NCI-H1092 treated with DMSO at 0.1 percent for 48 hours (cell line): Measurements from ENCODE around the gene GYPC.
"Not testable (repeated sequence)": the region's sequence is repeated elsewhere in the genome, so short reads cannot be mapped to it uniquely, and the experiment has no call there.

Experiments used
- DNase-seq: peaks from one replicate; lab custom pipeline; 2025; lab: John Stamatoyannopoulos, UW

The GYPC gene

DNA sequence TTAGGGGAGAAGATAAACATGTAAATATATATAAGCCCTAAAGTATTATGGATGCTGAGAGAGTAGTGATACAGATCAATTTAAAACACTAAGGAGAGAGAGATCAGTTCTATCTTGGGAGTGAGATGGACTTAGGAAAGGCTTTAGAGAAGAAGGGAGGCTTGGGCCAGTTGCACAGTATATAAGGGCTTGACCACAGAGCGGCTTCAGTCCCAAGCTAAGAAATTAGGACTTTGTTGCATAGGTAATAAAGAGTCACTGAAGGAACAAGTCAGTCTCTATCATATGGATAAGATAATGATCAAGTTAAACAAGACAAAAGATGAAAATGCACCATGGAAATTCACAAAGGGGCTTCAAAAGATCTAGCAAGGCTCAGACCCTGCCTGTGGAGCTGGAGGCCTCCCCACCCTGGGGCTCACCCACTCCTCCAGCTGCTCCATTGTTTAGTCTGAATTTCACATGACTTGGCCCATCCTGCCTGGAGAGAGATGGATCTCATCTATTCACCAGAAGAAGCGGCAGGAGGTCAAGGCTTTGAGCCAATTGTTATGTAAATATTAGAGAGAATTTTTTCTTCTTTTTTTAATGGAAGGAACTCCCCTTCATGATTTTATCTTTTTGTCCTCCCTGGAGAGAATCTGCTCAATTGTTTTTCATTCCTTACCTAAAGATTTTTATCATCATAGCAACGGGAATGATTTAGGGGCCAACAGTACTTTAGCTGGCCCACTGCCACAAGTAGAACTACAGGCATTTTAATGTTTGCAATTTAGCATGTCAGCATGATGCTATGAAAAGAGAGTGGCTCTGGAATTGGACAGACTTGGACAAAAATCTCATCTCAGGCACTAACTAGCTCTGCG is 44.0 kb downstream of the GYPC start:
- no peak for DNase-seq

DNA sequence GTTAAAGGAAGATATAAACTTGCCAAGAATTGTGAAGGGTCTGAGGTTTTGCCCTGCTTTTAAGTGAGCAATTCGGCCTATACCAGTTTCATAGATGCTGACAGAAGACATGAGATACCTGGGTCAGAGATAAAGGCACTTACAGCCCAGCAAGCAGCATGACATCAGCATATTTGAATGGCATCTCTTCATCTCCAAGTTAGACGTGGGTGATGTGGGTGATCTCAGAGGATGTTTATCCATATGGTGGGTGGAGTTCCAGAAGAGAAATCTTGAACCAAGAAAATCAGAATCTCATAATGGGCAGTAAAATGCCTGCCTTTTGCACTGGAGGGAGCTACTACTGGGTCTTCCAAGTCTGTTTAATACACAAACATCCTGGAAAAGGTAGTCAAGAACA is 44.7 kb downstream of the GYPC start:
- DNase-seq, result no peak

DNA sequence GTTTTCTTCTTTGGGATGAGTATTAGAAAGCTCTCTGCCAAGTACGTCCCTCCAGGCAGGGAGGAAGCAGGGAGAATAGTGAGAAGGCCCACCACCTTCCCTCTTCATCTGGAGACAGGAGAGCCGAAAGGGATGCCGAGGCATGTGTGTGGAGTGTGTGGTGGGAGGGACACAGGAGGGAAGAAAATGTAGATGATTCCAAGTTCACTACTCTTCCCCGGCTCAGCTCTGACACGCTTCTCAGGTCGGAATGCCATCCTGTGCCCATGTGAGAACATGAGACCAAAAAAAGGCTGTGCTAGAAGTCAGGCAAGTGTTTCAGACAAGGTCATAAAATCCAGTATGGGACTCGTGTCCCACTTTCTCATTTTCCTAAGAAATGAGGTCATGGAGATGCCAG is 47.4 kb downstream of the GYPC start:
- DNase-seq, result no peak

DNA sequence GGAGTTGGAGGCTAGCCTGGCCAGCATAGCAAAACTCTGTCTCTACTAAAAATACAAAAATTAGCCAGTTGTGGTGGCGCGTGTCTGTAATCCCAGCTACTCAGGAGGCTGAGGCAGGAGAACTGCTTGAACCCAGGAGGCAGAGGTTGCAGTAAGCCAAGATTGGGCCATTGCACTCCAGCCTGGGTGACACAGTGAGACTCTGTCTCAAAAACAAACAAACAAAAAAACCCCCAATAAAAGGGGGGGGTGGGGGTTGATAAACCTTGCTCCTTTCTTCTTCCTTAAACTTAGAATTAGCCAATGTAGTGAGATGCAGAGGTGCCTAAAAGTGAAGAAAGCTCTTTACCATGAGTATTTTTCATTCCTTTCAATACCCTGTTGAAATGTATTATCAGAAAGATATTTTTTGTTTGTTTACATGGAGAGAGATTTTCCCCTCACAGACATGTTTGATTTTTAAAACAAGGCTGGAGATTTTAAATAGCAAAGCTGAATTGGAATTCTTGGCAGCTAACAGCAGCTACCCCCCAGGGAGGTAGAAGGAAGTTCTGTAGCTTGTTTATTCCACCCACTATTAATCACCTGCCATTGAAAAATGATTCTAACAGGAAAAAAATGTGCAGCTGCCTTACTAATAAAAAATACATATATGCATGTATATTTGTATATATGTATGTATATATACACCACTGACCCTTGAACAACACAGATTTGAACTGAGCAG is 48.6 kb downstream of the GYPC start:
- DNase-seq, result no peak

DNA sequence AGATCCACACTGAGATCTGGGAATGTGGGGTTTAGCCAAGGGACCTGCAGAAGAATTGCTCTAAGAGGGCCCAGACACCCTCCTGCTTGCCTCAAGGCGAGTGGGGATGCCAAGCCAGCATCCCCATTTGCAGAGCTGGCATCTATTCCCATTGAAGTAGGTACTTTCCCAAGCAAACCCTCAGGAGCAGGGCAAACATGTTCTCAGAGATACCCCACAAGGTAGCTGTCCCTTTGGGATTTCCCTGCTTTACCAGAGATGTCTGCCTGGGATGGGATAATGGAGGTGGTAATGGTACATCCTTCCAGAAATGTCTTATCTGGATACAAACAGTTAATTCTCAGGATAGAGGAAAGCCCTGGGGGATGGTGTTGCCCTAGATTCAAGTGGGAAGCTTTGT is 51.2 kb downstream of the GYPC start:
- no peak for DNase-seq

DNA sequence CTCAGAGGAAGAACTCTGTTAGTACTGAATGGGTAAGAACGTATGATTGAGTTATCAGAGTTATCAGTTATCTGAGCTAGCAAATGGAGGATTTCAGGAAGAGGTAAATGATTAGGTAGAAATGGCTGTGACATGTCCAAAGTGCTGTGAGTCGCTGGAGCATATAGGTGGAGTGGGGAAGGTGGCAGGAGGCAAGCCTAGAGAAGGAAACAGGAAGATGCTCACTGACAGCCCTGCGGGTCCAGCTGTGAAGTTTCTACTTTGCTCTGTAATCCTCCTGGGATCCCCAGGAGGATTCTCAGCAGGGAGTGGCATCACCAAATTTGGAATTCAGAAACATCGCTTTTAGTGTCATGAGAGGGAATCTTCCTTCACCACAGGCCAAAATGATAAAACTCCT is 52.0 kb downstream of the GYPC start:
- DNase-seq, result no peak

DNA sequence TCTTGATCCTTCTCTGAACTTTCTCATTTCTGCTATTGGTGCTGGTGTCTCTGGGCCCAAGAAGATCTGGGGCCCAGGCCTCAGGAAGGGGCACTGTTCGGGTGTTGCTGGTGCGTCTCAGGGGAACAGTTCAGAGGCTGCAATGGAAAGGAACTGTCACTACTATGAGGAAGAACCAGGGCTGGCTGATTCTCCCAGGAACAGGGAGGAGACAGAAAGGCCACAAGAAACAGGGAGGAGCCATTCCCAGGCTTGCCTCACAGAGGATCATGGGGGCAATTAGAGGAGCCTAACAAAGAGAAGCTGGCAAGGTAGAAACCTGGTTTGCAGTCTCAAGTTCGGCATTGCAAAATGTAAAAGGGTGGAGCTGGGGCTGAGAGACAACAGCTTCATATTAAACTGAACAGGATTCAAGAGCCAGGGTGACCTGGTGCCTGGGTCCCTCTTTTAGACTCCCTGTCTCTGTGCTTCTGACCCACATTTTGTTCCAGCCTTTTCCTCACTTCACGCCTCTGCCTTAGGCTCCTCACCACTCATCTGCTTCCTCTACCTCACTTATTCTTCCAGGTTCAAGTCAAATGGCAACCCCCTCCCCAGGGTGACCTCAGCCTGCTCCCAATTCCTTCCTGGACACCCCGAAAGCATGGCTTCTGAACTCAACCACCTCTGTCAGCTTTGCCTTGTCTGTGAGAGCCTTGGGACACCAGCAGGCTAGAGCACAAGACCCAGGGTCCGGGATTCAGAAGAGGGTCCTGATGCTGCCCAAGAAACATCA is 58.4 kb downstream of the GYPC start:
- DNase-seq, result no peak

DNA sequence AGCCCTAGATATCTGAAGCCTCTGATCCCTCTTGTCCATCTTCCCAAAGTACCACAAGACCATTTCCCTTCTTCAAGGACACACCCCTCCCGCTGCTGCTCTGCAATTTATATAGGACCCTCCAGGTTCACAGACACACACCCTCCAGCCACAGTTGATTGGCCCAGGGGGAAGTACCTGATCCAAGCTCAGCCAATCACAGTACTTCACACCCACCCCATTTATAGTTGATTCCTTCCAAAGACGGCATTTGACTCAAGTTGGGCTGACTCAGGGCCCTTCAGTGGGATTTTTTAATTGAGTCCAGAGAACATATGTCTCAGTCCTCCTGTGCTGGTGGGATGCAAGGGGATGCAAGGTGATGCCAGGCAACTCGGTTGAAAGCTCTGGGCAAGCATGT is 59.2 kb downstream of the GYPC start:
- no peak for DNase-seq

DNA sequence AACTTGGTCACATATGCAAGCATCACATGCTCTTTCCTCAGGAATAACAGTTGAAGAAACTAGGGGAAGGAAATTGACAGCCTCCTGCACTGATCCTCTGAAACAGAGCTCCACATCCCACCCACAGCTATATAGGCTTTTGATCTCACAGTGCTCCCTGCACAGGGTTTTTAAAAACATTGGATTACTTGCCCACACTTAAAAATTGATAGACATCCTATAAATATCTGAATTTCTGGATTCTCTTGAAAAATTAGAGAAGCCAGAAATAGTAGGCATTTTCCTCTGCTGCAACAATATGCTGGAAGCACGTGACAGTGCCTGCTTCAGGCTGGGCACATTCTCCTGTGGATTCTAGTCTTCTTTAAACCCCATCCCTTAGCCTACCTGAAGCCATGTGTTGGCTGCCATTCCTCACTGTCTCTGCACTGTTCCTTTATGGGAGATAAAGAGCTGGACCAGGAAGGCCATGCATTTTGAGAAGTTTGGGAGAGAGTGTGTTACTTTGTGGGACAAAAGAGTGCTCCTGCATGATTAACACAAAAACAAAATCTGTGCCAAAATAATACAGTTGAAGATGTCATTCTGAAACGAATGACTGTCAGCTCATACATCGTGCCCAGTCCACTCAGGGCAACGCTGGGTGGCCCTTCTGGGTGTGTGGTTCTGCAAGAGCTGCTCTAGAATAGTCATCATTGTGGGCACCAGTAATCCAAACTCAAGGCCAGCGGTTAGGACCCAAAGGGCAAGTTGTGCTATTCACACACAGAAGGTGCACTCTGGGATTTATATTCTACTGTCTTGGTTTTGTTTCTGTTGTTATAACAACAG is 59.8 kb downstream of the GYPC start:
- DNase-seq, result no peak

DNA sequence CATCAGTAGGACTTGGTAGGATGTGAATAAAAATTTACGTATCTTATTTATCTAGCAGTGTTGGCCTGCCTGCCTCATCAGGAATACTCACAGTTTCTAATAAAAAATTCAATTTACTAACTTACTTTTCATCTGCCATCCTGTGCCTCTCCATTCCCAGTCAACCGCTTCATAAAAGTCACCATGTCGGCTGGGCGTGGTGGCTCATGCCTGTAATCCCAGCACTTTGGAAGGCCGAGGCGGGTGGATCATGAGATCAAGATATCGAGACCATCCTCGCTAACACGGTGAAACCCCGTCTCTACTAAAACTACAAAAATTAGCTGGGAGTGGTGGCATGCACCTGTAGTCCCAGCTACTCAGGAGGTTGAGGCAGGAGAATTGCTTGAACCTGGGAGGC is 61.3 kb downstream of the GYPC start:
- DNase-seq, result not testable (repeated sequence)

DNA sequence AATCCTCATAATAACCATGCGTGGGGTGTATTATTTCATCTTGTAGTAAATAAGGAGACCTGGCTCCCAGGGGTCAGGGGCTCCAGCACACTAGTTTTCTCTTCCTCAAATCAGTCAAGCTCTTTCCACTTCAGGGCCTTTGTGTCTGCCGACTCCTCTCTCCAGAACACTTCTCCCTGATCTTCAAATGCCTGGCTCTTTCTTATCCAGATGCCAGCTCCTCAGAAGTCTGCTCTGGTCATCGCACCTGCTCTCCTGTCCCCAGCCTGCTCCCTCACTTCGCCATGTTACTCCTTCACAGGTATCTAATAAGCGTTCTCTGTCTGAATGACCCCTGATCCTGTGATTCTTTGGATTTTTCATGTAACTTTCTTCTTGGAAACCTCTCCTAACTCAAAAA is 62.0 kb downstream of the GYPC start:
- no peak for DNase-seq

DNA sequence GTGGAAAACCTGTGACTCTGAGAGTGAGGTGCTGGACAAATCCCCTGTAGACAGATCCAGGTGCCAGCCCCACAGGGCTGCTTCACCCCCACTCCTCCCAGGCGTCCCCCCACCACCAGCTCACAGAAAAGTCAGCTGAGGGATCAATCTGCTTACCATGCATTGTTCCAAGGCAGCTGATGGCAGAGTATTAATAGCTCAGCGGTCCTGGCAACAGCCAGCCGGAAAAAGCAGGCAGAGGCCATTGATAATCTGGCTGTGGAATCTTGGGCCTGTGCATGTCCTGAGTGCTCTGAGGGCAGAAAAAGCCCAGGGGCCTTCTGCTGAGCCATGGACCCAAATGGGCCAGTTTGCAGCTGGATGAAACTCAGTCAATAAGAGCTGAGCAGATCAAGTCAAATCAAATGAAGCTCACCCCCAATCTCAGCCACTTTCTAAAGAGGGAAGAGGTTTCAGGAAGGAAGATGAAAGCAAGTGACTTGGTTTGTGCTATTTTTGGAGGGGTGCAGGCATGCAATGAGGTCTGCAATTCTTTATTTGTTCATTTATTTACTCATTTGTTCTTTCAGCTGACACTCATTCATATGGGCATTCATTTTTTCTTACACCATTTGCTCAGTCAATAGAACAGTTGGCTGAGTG is 63.4 kb downstream of the GYPC start:
- no peak for DNase-seq

DNA sequence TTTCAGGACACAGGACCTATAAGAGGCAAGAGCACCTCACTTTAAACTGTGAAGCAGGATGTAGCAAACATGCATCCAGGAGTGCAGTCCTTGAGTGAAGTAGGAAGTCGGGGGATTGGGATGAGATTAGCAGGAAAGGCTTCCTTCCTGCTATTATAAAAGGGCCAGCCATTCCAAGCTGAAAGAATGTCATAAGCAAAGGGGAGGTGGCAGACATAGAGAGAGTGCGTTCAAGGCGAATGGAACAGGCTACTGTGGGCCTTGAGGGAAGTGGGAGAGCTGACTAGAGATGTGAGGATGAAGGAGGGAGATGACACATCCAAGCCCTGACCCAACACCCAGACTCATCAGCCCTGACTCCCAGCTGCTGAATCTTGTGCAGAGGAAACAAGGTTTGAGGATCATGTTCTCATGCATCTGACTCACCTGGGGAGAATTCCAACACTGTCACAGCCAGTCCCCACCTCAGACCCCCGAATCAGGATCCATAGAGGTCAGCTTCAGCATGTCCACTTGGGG is 63.9 kb downstream of the GYPC start:
- no peak for DNase-seq

DNA sequence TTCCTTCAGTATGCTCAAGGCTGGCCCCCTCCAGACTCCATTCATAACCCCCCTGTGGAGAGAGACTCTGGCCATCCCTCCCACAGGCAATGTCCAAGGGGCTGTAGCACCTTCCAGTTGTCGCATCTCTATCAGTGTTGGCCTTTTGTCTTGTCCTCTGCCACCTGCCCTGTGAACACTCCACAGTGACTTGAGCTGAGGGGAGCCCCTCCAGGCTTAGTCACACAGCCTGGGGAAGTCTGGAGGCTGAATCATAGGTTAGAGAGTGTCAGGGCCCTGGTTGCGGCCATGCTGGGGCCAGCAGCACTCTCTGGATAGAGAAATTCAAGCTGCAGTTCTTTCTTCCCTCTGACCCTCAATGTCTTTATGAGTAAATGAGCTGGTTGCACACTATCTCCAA is 64.7 kb downstream of the GYPC start:
- no peak for DNase-seq

DNA sequence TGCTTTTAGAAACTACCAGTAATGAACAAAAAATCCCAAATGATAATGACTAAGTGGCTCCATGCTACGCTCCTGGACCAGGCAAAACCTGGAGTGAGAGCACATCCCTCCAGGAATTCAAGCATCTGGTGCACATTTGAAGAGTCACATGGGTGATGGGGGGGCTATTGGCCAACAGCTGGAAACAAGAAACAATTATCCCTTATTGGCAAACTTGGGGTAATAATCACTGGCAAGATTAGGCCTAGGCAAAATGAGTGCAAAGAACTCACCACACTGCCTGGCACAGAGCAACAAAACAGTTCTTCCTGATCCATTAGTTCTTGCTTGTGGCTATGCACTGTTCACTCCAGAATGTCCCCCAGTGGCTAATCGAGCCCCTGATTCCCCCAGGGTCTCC is 66.1 kb downstream of the GYPC start:
- no peak for DNase-seq

DNA sequence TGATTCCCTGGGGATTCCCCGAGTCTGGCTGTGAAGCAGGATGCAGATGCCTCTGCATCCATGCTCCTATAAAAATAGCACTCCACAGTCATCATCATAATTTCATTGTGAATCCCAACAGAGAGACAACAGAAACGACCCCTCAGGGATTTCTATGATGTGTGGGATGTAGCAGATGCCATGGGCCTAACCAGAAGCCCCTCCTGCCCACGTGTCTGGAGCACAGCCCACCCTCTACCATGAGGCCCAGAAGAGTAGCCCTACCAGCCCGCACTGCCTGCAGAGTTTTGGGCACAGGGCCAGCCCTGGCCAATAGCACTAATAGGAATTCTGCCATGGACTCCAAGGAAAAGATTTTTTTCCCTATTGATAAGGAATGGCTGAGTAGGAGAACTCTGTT is 66.6 kb downstream of the GYPC start:
- DNase-seq, result no peak

DNA sequence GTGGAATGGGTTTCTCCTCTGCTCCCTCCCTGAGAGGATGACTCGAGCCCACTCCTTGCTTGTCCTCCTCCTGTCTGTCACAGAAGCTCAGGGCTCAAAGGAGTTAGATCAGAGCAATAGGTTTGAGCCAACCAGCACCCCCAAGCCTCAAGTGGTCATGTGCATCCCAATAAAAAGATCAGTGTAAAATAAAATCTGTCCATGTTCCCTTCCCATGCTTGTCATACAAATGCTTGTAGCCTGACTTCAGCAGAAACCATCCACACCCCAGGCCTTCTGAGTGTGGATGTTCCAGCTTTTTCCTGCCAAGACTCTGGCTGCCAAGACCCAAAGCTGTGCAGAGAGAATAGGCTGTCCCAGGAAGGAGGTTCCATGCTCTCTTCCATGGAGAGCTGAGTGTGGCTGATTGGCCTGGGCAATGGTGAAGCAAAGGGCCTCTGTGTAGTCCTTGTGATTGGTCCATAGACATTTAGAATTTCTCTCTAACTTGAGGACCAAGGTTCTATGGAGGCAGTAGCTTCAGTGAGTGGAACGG is 67.4 kb downstream of the GYPC start:
- DNase-seq, result no peak

DNA sequence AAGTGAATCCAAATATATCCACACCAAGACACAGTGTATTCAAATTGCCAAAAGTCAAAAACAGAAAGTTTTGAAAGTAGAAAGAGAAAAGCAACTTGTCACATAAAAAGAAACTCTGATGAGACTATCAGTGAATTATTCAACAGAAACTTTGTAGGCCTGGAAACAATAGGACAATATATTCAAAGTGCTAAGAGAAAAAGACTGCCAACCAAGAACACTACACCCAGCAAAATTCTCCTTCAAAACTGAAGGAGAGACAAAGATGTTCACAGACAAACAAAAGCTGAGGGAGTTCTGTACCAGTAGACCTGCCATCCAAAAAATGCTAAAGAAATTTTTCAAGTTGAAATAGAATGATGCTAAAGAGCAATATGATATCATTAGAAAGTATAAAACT is 69.6 kb downstream of the GYPC start:
- DNase-seq, result no peak

DNA sequence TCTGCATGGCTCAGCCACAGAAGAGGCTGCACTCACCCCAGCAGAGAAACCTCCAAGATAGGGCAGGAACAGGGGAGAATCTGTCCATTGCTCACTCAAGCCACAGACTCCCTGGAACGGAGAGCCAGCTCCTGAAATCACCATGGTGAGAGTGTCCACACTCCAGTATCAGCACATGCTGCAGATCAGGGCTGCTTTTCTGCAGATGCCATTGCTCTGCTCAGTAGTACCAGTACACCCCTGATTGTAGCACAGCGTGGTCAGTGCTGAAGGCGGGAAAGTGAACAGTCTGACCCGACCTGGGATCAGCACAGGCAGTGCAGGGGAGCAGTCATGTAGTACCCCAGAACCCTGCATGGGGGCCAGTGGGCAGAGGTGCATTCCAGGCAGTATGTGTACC is 73.9 kb downstream of the GYPC start:
- no peak for DNase-seq

DNA sequence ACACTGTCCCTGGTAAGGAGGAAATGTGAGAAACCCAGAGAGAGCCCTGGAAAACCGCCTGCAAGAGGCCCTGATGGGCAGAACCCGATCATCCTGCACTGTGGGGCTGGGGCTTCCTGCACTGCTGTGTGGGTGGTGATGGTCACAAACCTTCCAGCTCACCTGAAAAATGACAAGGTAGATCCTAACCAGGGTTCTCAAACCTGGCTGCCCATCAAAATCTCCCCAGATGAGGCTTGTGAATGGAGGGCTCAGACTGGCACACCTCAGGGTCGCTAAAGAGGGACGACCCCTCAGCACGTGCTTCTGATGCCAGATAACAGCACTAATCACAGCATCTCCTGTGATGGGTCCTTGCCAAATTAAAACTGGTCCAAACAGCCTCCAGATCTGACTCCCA is 74.7 kb downstream of the GYPC start:
- no peak for DNase-seq

DNA sequence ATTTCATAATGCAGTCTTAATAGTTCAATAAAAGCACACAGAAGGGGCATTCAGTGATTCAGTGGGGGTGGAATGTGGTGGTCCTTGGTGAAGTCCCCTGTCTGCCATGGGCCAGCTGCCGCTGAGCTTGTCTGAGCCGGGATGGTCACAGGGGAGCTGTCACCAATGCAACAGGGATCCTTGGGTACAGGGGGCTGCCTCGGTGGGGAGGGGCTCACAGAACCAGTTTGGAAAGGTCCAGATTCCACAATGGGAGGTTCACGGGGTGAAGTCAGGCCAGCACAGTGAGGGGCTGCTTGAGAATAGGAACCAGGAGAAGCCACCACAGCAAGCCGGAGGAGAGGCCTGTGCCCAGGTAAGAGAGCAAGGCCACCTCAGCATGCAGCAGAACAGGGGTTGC is 75.4 kb downstream of the GYPC start:
- DNase-seq, result no peak
